ENCODE data around the gene SLC6A16.

DNA sequence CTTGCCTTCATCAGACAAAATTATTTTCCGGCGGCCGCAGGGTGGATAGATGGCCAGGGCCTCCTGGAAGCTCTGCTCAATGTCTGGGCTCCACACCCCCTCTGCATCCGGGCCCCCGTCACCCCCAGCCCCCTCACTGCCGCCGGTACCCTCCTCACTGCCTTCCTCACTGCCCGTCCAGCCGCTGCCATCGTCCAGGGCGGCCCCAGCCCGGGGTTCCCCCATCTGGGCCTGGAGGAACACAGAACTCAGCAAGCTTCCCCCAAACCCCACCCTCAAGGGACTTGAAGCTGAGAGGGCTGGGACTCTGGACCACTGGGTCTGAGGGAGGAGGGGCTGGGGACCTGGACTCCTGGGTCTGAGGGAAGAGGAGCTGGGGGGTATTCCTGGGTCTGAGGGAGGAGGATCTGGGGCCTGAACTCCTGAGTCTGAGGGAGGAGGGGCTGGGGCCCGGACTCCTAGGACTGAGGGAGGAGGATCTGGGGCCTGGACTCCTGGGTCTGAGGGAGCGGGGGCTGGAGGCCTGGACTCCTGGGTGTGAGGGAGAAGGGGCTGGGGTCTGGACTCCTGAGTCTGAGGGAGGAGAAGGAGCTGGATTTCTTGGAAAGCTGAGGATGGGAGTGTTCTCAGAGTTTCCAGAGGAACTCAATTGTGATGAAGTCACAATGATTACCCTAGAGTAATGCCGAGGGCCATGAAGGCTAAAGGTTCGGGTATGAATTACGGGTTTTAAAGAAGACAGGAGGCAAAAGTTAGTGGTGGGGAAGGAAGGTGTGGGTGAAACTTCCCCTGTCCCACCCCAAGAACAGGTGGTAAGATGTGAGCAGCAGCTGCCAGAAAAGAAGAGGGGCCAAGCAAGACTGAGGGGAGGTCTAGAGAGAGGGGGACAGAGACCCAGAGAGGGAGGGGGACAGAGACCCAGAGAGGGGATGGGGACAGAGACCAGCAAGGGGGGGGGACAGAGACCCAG lies 35.1 kb upstream of the SLC6A16 start:
- TF ChIP-seq POLR2A (IDR thresholded peaks at IDR 0.05; ENCODE audit: borderline replicate concordance, extremely low read depth, insufficient read depth, insufficient read length) (no peak), RAD21 (IDR thresholded peaks at IDR 0.05; ENCODE audit: low read depth) (no peak), EZH2 (IDR thresholded peaks at IDR 0.05) (no peak), EZH2phosphoT487 (IDR thresholded peaks at IDR 0.05; ENCODE audit: borderline replicate concordance) (no peak), TCF7L2 (IDR thresholded peaks at IDR 0.05; ENCODE audit: borderline replicate concordance, extremely low read depth, insufficient read depth, insufficient read length) (no peak)
- TF ChIP-seq, protein P1, sequence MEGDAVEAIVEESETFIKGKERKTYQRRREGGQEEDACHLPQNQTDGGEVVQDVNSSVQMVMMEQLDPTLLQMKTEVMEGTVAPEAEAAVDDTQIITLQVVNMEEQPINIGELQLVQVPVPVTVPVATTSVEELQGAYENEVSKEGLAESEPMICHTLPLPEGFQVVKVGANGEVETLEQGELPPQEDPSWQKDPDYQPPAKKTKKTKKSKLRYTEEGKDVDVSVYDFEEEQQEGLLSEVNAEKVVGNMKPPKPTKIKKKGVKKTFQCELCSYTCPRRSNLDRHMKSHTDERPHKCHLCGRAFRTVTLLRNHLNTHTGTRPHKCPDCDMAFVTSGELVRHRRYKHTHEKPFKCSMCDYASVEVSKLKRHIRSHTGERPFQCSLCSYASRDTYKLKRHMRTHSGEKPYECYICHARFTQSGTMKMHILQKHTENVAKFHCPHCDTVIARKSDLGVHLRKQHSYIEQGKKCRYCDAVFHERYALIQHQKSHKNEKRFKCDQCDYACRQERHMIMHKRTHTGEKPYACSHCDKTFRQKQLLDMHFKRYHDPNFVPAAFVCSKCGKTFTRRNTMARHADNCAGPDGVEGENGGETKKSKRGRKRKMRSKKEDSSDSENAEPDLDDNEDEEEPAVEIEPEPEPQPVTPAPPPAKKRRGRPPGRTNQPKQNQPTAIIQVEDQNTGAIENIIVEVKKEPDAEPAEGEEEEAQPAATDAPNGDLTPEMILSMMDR (IDR thresholded peaks at IDR 0.05 in 2 of 3, conservative IDR thresholded peaks at IDR 0.05 in 1 of 3; ENCODE audit: borderline replicate concordance in 1 of 3, insufficient read depth in 1 of 3, low read depth in 2 of 3, low read length in 2 of 3): no peak
- TF ChIP-seq, protein P2, sequence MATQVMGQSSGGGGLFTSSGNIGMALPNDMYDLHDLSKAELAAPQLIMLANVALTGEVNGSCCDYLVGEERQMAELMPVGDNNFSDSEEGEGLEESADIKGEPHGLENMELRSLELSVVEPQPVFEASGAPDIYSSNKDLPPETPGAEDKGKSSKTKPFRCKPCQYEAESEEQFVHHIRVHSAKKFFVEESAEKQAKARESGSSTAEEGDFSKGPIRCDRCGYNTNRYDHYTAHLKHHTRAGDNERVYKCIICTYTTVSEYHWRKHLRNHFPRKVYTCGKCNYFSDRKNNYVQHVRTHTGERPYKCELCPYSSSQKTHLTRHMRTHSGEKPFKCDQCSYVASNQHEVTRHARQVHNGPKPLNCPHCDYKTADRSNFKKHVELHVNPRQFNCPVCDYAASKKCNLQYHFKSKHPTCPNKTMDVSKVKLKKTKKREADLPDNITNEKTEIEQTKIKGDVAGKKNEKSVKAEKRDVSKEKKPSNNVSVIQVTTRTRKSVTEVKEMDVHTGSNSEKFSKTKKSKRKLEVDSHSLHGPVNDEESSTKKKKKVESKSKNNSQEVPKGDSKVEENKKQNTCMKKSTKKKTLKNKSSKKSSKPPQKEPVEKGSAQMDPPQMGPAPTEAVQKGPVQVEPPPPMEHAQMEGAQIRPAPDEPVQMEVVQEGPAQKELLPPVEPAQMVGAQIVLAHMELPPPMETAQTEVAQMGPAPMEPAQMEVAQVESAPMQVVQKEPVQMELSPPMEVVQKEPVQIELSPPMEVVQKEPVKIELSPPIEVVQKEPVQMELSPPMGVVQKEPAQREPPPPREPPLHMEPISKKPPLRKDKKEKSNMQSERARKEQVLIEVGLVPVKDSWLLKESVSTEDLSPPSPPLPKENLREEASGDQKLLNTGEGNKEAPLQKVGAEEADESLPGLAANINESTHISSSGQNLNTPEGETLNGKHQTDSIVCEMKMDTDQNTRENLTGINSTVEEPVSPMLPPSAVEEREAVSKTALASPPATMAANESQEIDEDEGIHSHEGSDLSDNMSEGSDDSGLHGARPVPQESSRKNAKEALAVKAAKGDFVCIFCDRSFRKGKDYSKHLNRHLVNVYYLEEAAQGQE (IDR thresholded peaks at IDR 0.05; ENCODE audit: low read depth): no peak

Measured in HCT116 (cell line).